HG03342 (cell line): ENCODE measurements around the gene FARP2.
"Not testable (repeated sequence)": the region's sequence is repeated elsewhere in the genome, so short reads cannot be mapped to it uniquely, and the experiment has no call there.

Source experiments
- ATAC-seq: cut with Tn5 transposase; IDR thresholded peaks from one replicate; pipeline ENCODE4 v1.9.1; 2021; ENCODE audit warnings: mild to moderate bottlenecking, moderate library complexity; ENCODE audit not compliant: unreplicated experiment

The FARP2 gene

GRCh38 chr2:241514986-241515737 lies 159.1 kb downstream of the FARP2 start:
- ATAC-seq = no peak

GRCh38 chr2:241516520-241516965 lies 160.5 kb downstream of the FARP2 start:
- ATAC-seq = no peak

GRCh38 chr2:241517297-241517696 lies 161.2 kb downstream of the FARP2 start:
- no peak for ATAC-seq

GRCh38 chr2:241519669-241520068 lies 163.6 kb downstream of the FARP2 start:
- no peak for ATAC-seq

GRCh38 chr2:241522477-241522876 lies 166.4 kb downstream of the FARP2 start:
- ATAC-seq = no peak

- not testable (repeated sequence) for ATAC-seq
Measured at GRCh38 chr2:241525818-241526780, 170.0 kb downstream of the FARP2 start.

GRCh38 chr2:241530571-241530970 lies 174.5 kb downstream of the FARP2 start:
- no peak for ATAC-seq

GRCh38 chr2:241531161-241531722 lies 175.2 kb downstream of the FARP2 start:
- no peak for ATAC-seq

- ATAC-seq = no peak
Measured at GRCh38 chr2:241532168-241532567, 176.1 kb downstream of the FARP2 start.

GRCh38 chr2:241532733-241533601 lies 176.9 kb downstream of the FARP2 start:
- no peak for ATAC-seq

GRCh38 chr2:241534293-241534692 lies 178.2 kb downstream of the FARP2 start:
- no peak for ATAC-seq

- no peak for ATAC-seq
Measured at GRCh38 chr2:241534701-241535375, 178.8 kb downstream of the FARP2 start.

GRCh38 chr2:241535871-241536655 lies 180.0 kb downstream of the FARP2 start:
- no peak for ATAC-seq

- ATAC-seq = no peak
Measured at GRCh38 chr2:241538838-241539615, 182.9 kb downstream of the FARP2 start.

GRCh38 chr2:241539616-241540374 lies 183.7 kb downstream of the FARP2 start:
- ATAC-seq = no peak

- ATAC-seq = no peak
Measured at GRCh38 chr2:241540401-241540770, 184.3 kb downstream of the FARP2 start.

GRCh38 chr2:241540771-241541561 lies 184.9 kb downstream of the FARP2 start:
- no peak for ATAC-seq
